Colonic mucosa (tissue), 4 donors: ENCODE results near the gene NFE2L3. TPM values are rescaled to one million over a fixed set of nuclear protein-coding genes. Genes with fewer than 3 reads are reported as not detected.
"Not testable (repeated sequence)": the region's sequence is repeated elsewhere in the genome, so short reads cannot be mapped to it uniquely, and the experiment has no call there.

ENCODE experiments used
- DNase-seq: peaks from one replicate; pipeline ENCODE4 v3.0.0-alpha.2; 2020
- H3K27ac ChIP-seq: fragments of 200-600 bp; one replicate; pipeline ENCODE4 v1.8.0; 2021
- H3K27me3 ChIP-seq: fragments of 200-600 bp; one replicate; pipeline ENCODE4 v1.8.0; 2021
- H3K36me3 ChIP-seq: fragments of 200-600 bp; one replicate; pipeline ENCODE4 v1.8.0; 2021
- H3K4me1 ChIP-seq: fragments of 200-600 bp; one replicate; pipeline ENCODE4 v1.8.0; 2021; ENCODE audit warnings: mild to moderate bottlenecking
- H3K4me3 ChIP-seq: fragments of 200-600 bp; one replicate; pipeline ENCODE4 v1.8.0; 2021
- H3K9ac ChIP-seq, 2 donors: one replicate each; pipeline ENCODE4 v1.7.0; 2013; ENCODE audit warnings: control low read depth in 2 of 2, low read depth in 2 of 2, low read length in 2 of 2
- H3K9me3 ChIP-seq: fragments of 200-600 bp; one replicate; pipeline ENCODE4 v1.8.0; 2021
- intact Hi-C: fragments of 100-400 bp; cut with DNase I; formaldehyde crosslinking; loops from one replicate; pipeline ENCODE4 v1.14.1; 2022
- total RNA-seq, 2 donors: library from RNA; stranded (reverse); fragmentation: NEBNext Ultra II Directional in 1 of 2; extraction: Animal tissue kit (Norgen Biotek cat#: 25700) in 1 of 2; gene quantifications; one replicate each; pipeline ENCODE4 v1.2.1, GENCODE V29; 2021
- TF ChIP-seq, protein P1 (sequence below): fragments of 200-600 bp; IDR thresholded peaks from one replicate; pipeline ENCODE4 v1.8.0; 2022; ENCODE audit warnings: antibody characterized with exemption, mild to moderate bottlenecking
- donor health status: healthy.
- donor health status: DM: no; HTN: no; CAD: no.
- donor health status: DM: no; HTN: no; CAD: no.

NFE2L3 gene
- total RNA-seq, 2 donors from 2014 or later: 12.0 to 13.0 TPM

DNA sequence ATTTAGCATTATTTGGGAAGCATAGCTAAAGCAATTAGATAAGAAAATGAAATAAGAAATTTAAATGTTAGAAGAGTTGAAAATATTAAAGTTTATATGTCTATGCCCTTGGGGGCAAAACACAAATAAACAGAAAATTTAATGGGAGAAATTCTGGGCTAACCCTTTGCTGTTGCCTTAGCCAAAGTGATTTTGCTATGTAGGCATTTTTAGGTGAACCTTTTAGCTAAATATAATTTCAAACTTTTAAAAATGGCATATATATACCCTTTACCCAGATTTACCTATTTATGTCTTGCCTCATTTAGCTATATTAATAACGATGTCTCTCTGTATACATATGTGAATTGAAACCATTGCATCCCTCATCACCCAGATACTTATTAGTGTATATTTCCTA, 20.1 kb downstream of the NFE2L3 start:
- Histone ChIP-seq H3K27ac (no peak overlapping the region), H3K4me3 (no peak overlapping the region)

DNA sequence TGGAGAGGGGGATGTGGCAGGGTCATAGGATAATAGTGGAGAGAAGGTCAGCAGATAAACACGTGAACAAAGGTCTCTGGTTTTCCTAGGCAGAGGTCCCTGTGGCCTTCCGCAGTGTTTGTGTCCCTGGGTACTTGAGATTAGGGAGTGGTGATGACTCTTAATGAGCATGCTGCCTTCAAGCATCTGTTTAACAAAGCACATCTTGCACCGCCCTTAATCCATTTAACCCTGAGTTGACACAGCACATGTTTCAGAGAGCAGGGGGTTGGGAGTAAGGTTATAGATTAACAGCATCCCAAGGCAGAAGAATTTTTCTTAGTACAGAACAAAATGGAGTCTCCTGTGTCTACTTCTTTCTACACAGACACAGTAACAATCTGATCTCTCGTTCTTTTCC, 23.9 kb downstream of the NFE2L3 start:
- H3K4me3 ChIP-seq, DNase-seq, H3K27ac ChIP-seq, H3K4me1 ChIP-seq, H3K36me3 ChIP-seq, intact Hi-C loops, H3K9me3 ChIP-seq, H3K9ac ChIP-seq, H3K27me3 ChIP-seq: not testable (repeated sequence)

More for the DNA sequence above, 20.1 kb downstream of the NFE2L3 start:
- Histone ChIP-seq H3K36me3 (no peaks in the 10 kb centered on the region), H3K4me1 (peaks cover 7% of the 10 kb centered on the region), H3K27me3 (no peaks in the 10 kb centered on the region), H3K9ac (no peak overlapping the region), H3K9me3 (no peaks in the 10 kb centered on the region)
- DNase-seq: no peak
- intact Hi-C loops: no loop called here
- TF ChIP-seq, protein P1, sequence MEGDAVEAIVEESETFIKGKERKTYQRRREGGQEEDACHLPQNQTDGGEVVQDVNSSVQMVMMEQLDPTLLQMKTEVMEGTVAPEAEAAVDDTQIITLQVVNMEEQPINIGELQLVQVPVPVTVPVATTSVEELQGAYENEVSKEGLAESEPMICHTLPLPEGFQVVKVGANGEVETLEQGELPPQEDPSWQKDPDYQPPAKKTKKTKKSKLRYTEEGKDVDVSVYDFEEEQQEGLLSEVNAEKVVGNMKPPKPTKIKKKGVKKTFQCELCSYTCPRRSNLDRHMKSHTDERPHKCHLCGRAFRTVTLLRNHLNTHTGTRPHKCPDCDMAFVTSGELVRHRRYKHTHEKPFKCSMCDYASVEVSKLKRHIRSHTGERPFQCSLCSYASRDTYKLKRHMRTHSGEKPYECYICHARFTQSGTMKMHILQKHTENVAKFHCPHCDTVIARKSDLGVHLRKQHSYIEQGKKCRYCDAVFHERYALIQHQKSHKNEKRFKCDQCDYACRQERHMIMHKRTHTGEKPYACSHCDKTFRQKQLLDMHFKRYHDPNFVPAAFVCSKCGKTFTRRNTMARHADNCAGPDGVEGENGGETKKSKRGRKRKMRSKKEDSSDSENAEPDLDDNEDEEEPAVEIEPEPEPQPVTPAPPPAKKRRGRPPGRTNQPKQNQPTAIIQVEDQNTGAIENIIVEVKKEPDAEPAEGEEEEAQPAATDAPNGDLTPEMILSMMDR: no peak

DNA sequence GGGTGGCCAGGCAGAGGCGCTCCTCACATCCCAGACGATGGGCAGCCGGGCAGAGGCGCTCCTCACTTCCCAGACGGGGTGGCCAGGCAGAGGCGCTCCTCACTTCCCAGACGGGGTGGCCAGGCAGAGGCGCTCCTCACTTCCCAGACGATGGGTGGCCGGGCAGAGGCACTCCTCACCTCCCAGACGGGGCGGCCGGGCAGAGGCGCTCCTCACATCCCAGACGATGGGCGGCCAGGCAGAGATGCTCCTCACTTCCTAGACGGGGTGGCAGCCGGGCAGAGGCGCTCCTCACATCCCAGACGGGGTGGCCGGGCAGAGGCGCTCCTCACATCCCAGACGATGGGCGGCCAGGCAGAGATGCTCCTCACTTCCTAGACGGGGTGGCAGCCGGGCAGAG, 24.7 kb downstream of the NFE2L3 start:
- H3K4me3 ChIP-seq, H3K27me3 ChIP-seq, H3K36me3 ChIP-seq, H3K4me1 ChIP-seq, H3K9ac ChIP-seq, H3K9me3 ChIP-seq, DNase-seq, H3K27ac ChIP-seq, intact Hi-C loops: not testable (repeated sequence)

DNA sequence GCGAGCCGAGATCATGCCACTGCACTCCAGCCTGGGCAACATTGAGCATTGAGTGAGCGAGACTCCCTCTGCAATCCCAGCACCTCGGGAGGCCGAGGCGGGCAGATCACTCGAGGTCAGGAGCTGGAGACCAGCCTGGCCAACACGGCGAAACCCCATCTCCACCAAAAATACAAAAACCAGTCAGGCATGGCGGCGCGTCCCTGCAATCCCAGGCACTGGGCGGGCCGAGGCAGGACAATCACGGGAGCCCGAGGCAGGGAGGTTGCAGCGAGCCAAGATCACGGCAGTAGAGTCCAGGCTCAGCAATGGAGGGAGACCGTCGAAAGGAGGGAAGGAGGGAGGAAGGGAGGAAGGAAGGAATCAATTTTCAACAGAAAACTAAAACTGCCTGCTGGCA, 25.3 kb downstream of the NFE2L3 start:
- intact Hi-C loops, DNase-seq, H3K9me3 ChIP-seq, H3K36me3 ChIP-seq, H3K9ac ChIP-seq, H3K27me3 ChIP-seq, H3K4me3 ChIP-seq, H3K4me1 ChIP-seq, H3K27ac ChIP-seq: not testable (repeated sequence)

DNA sequence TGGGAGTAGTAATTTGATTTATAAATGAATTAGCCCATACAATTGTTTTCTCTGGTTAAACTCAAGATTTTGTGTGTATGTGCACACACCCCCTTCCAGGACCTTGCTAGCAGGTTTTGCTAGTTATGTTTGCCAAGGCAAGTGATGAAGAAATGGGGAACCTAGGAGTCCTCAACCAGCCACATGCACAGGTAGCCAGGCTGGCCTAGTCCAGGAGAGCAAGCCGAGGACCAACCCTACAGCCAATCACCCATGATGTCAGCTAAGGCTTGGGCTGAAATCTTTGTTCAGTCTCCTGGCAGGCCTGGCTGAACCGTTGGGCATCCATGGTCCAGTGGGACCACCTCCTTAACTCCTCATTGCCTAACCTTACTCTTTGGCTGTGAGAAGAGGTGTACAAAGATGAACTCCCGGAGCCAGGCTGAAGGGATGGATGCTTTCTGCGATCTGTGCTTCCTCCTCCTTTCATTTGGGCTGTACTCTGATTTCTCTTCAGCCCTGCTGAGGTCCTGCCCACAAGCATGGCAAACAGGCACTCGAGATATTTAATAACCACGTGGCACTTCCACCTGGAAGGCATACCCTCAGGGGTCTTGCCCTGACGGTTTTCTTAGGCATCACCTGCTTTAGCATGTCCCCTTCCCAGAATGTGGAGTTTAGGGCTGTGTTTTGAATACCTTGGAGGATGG, 26.4 kb downstream of the NFE2L3 start:
- Histone ChIP-seq H3K9me3 (no peaks in the 10 kb centered on the region), H3K4me3 (no peak overlapping the region), H3K9ac (no peak overlapping the region), H3K27me3 (no peaks in the 10 kb centered on the region), H3K36me3 (no peaks in the 10 kb centered on the region), H3K27ac (no peak overlapping the region), H3K4me1 (no peaks in the 10 kb centered on the region)
- TF ChIP-seq, protein P1: no peak
- no peak for DNase-seq
- intact Hi-C loops: no loop called here

DNA sequence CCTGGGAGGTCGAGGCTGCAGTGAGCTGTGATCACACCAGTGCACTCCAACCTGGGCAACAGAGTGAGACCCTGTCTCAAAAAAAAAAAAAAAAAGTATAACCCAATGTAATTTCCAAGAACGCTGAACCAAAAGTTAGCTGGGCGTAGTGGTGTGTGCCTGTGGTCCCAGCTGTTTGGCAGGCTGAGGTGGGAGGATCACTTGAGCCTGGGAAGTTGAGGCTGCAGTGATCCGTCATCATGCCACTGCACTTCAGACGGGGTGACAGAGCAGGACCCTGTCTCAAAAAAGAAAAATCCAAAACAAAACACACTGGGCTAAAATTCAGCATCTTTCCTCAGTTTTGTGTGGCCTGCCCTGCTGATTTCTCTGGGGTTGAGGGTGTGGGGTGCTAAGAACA, 27.4 kb downstream of the NFE2L3 start:
- intact Hi-C loops: no loop called here
- DNase-seq: no peak
- H3K4me1 ChIP-seq: no peaks in the 10 kb centered on the region
- H3K9ac ChIP-seq: no peak overlapping the region
- H3K27ac ChIP-seq: no peak overlapping the region
- H3K27me3 ChIP-seq: no peaks in the 10 kb centered on the region
- H3K4me3 ChIP-seq: no peak overlapping the region
- H3K9me3 ChIP-seq: no peaks in the 10 kb centered on the region
- H3K36me3 ChIP-seq: no peaks in the 10 kb centered on the region
- TF ChIP-seq, protein P1: no peak

DNA sequence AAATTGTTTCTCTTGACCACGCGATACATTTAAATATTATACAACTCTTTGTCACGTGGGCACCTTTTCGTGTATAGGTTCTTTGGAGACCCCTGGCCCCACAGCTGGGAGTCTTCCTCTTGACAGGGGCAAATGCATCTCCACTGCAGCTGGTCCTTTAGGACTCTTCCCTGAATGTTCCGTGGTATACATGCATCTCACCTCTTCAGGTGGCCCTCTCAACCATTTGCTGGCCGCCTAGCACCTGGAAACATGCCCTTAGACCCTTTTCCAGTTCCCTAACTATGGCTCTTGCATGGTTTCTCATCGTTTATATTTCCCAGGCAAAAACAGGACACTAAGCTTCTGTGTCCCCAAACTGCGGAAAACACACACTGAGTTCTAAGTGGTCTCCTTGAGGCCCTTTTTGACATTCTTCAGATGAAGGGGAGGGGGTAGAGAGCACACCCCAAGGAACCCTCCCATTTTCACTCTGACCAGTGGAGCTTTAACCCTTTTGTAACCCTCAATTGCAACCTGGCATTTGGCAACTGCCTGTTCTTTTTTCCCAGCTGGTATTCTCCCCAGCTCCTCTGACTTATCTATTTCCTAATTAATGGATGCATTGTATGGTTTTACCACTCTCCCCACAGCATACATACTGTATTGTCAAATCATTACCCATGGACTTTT, 28.0 kb downstream of the NFE2L3 start:
- Histone ChIP-seq H3K9ac (no peak overlapping the region), H3K27me3 (no peaks in the 10 kb centered on the region), H3K4me1 (no peaks in the 10 kb centered on the region), H3K9me3 (no peaks in the 10 kb centered on the region), H3K4me3 (no peak overlapping the region), H3K27ac (no peak overlapping the region), H3K36me3 (no peaks in the 10 kb centered on the region)
- DNase-seq: no peak
- intact Hi-C loops: no loop called here
- TF ChIP-seq, protein P1: no peak
